H1 (cell line): Measurements from ENCODE around the gene NBPF15. TPM values are rescaled to one million over a fixed set of nuclear protein-coding genes. Genes with fewer than 3 reads are reported as not detected.
A peak's percentile ranks its signal among the peaks of the same experiment; 100 is the strongest.
"Not testable (repeated sequence)": the region's sequence is repeated elsewhere in the genome, so short reads cannot be mapped to it uniquely, and the experiment has no call there.

Experiments
- CTCF ChIA-PET: fragments of 300-600 bp; sonication (Branson Sonifier 250); formaldehyde crosslinking; loops from one replicate; lab custom pipeline; 2021; ENCODE audit not compliant: partially characterized antibody; lab: Charles Lee
- POLR2A ChIA-PET: fragments of 300-600 bp; sonication (Branson Sonifier 250); formaldehyde crosslinking; loops from one replicate; lab custom pipeline; 2021; ENCODE audit warnings: inconsistent platforms; ENCODE audit not compliant: partially characterized antibody; lab: Charles Lee
- DNase-seq, 2 experiments: peaks; one replicate each; pipeline versions ENCODE4 v3.0.0 to v3.0.0-alpha.2; 2010 to 2022; ENCODE audit warnings: low spot score in 2 of 2, low read depth in 1 of 2, mixed read lengths in 1 of 2
- FAIRE-seq: peaks from 2 replicates; lab custom pipeline; 2011; peaks lifted over from hg19 to GRCh38; lab: Jason Lieb, UNC
- H2AFZ ChIP-seq: 2 replicates; pipeline ENCODE4 v1.8.1; 2012; ENCODE audit warnings: low read length, inconsistent platforms
- H2AK5ac ChIP-seq: 2 replicates; pipeline ENCODE4 v1.6.1; 2013; ENCODE audit warnings: low read depth, low read length
- H2BK120ac ChIP-seq: replicated peaks from 2 replicates; pipeline ENCODE3; 2013; ENCODE audit warnings: low read depth, low read length, inconsistent platforms
- H2BK12ac ChIP-seq: 2 replicates; pipeline ENCODE4 v1.6.1; 2013; ENCODE audit warnings: low read depth, low read length
- H2BK15ac ChIP-seq: 2 replicates; pipeline ENCODE4 v1.6.1; 2013; ENCODE audit warnings: low read length
- H2BK20ac ChIP-seq: 2 replicates; pipeline ENCODE4 v1.6.1; 2013; ENCODE audit warnings: low read length
- H2BK5ac ChIP-seq: 2 replicates; pipeline ENCODE4 v1.6.1; 2013; ENCODE audit warnings: low read depth, low read length
- H3K14ac ChIP-seq: 2 replicates; pipeline ENCODE4 v1.6.1; 2013; ENCODE audit warnings: inconsistent platforms; ENCODE audit not compliant: insufficient read length
- H3K18ac ChIP-seq: 2 replicates; pipeline ENCODE4 v1.6.1; 2013; ENCODE audit warnings: low read length; ENCODE audit errors: extremely low read depth
- H3K23ac ChIP-seq: 2 replicates; pipeline ENCODE4 v1.6.1; 2013; ENCODE audit warnings: inconsistent platforms; ENCODE audit not compliant: insufficient read length
- H3K23me2 ChIP-seq: 2 replicates; pipeline ENCODE4 v1.6.1; 2013; ENCODE audit warnings: low read depth, low read length
- H3K27ac ChIP-seq: 2 replicates; pipeline ENCODE4 v1.6.1; 2011; ENCODE audit warnings: low read depth, low read length, inconsistent platforms
- H3K27me3 ChIP-seq, 4 experiments: replicated peaks in 1 of 4; 1 replicate in 1 of 4; 2 replicates in 3 of 4; pipeline versions ENCODE4 v1.6.1 to v1.8.1; 2011 to 2013; ENCODE audit warnings: low read length in 3 of 4, mild to moderate bottlenecking in 3 of 4, inconsistent platforms in 2 of 4, mixed read lengths in 2 of 4, moderate library complexity in 1 of 4; ENCODE audit not compliant: control insufficient read depth in 3 of 4, insufficient read depth in 3 of 4; ENCODE audit errors: extremely low read depth in 1 of 4
- H3K36me3 ChIP-seq, 4 experiments: 2 replicates each; pipeline versions ENCODE4 v1.6.1 to v1.8.1; 2011 to 2013; ENCODE audit warnings: mild to moderate bottlenecking in 4 of 4, low read length in 3 of 4, moderate library complexity in 2 of 4, control low read depth in 1 of 4, inconsistent platforms in 1 of 4; ENCODE audit not compliant: insufficient read depth in 4 of 4, control insufficient read depth in 2 of 4
- H3K4ac ChIP-seq: replicated peaks from 2 replicates; pipeline ENCODE3; 2013; ENCODE audit warnings: low read length, low read depth, mixed read lengths, inconsistent platforms; ENCODE audit not compliant: insufficient read length
- H3K4me1 ChIP-seq, 4 experiments: replicated peaks in 1 of 4; 1 replicate in 1 of 4; 2 replicates in 3 of 4; pipeline versions ENCODE4 v1.6.1 to v1.8.1; 2011 to 2013; ENCODE audit warnings: low read length in 3 of 4, inconsistent platforms in 2 of 4, mixed read lengths in 1 of 4; ENCODE audit not compliant: insufficient read depth in 4 of 4, control insufficient read depth in 3 of 4
- H3K4me2 ChIP-seq, 2 experiments: 2 replicates each; pipeline versions ENCODE4 v1.6.1 to v1.8.1; 2011 to 2013; ENCODE audit warnings: low read depth in 2 of 2, low read length in 2 of 2, control low read depth in 1 of 2, inconsistent platforms in 1 of 2, mild to moderate bottlenecking in 1 of 2; ENCODE audit not compliant: insufficient read depth in 1 of 2
- H3K4me3 ChIP-seq, 4 experiments: fragments of 200-600, 300-600 bp in 1 of 4; sonication (generic), shearing (Covaris generic), sonication (Bioruptor Twin) in 1 of 4; 2 replicates each; pipeline versions ENCODE4 v1.5.1 to v1.8.1; 2011 to 2016; ENCODE audit warnings: low read length in 4 of 4, low read depth in 3 of 4, control low read depth in 2 of 4, inconsistent platforms in 2 of 4, mild to moderate bottlenecking in 2 of 4, mixed read lengths in 1 of 4, moderate library complexity in 1 of 4; ENCODE audit not compliant: insufficient read depth in 2 of 4; ENCODE audit errors: extremely low read depth in 1 of 4
- H3K56ac ChIP-seq: replicated peaks from 2 replicates; pipeline ENCODE3; 2013; ENCODE audit warnings: low read depth, mild to moderate bottlenecking, mixed read lengths, low read length, inconsistent platforms; ENCODE audit not compliant: insufficient read length
- H3K79me1 ChIP-seq: 2 replicates; pipeline ENCODE4 v1.6.1; 2013; ENCODE audit warnings: low read depth, low read length, control low read depth
- H3K79me2 ChIP-seq, 2 experiments: 2 replicates each; pipeline versions ENCODE4 v1.6.1 to v1.8.1; 2012 to 2013; ENCODE audit warnings: low read length in 2 of 2, mild to moderate bottlenecking in 2 of 2, inconsistent platforms in 1 of 2; ENCODE audit not compliant: insufficient read depth in 2 of 2, control insufficient read depth in 1 of 2
- H3K9ac ChIP-seq, 4 experiments: replicated peaks in 1 of 4; 1 replicate in 1 of 4; 2 replicates in 3 of 4; pipeline versions ENCODE4 v1.6.1 to v1.8.1; 2011 to 2013; ENCODE audit warnings: low read depth in 3 of 4, low read length in 3 of 4, control low read depth in 2 of 4, mild to moderate bottlenecking in 2 of 4, moderate library complexity in 2 of 4, inconsistent platforms in 1 of 4; ENCODE audit errors: extremely low read depth in 1 of 4
- H3K9me3 ChIP-seq, 2 experiments: 2 replicates each; pipeline versions ENCODE4 v1.6.1 to v1.8.1; 2012 to 2013; ENCODE audit warnings: mild to moderate bottlenecking in 2 of 2, moderate library complexity in 2 of 2, control low read depth in 1 of 2, inconsistent platforms in 1 of 2, low read depth in 1 of 2, low read length in 1 of 2, mixed read lengths in 1 of 2; ENCODE audit not compliant: insufficient read depth in 2 of 2
- H4K20me1 ChIP-seq, 2 experiments: replicated peaks in 1 of 2; 2 replicates each; pipeline versions ENCODE3 to v1.8.1; 2011 to 2013; ENCODE audit warnings: inconsistent platforms in 2 of 2, low read length in 2 of 2, mild to moderate bottlenecking in 1 of 2; ENCODE audit not compliant: insufficient read depth in 2 of 2, control insufficient read depth in 1 of 2
- H4K5ac ChIP-seq: 2 replicates; pipeline ENCODE4 v1.6.1; 2013; ENCODE audit warnings: low read length, low read depth, mixed read lengths, inconsistent platforms; ENCODE audit not compliant: insufficient read length
- H4K8ac ChIP-seq: 2 replicates; pipeline ENCODE4 v1.8.0; 2013; ENCODE audit warnings: mild to moderate bottlenecking, moderate library complexity, low read length, inconsistent platforms; ENCODE audit not compliant: insufficient read depth; ENCODE audit errors: extremely low read depth
- H4K91ac ChIP-seq: replicated peaks from 2 replicates; pipeline ENCODE3; 2013; ENCODE audit warnings: low read length, mixed read lengths, inconsistent platforms; ENCODE audit not compliant: insufficient read length
- WGBS, 2 experiments: shearing (Covaris generic) in 1 of 2; methylation state at CpG; one replicate each; pipeline versions ENCODE4 v1.1.6 to v1.1.7; 2013 to 2015; ENCODE audit warnings: low lambda C conversion rate in 2 of 2, mixed read lengths in 2 of 2, inconsistent platforms in 1 of 2, low coverage in 1 of 2, missing lambda C conversion rate in 1 of 2; ENCODE audit not compliant: insufficient replicate concordance in 2 of 2, insufficient coverage in 1 of 2, insufficient read length in 1 of 2; ENCODE audit errors: extremely low coverage in 1 of 2, missing lambda C conversion rate in 1 of 2; 5-methylcytosine and 5-hydroxymethylcytosine counted together
- polyA plus RNA-seq, 7 experiments: library from polyadenylated mRNA; depleted of rRNA in 3 of 7; stranded (reverse) in 5 of 7; unstranded in 2 of 7; fragments of >200 nt in 5 of 7; fragments of 200-250 nt in 2 of 7; gene quantifications; 1 replicate in 5 of 7; 2 replicates in 1 of 7; 4 replicates in 1 of 7; pipeline versions ENCODE4 v1.2.1 to v1.2.3, GENCODE V29; 2011 to 2013; ENCODE audit warnings: missing spikeins in 2 of 7, mixed read lengths in 2 of 7
- total RNA-seq: library from RNA; stranded (reverse); fragmentation: NEBNext Ultra II Directional; extraction: Animal tissue kit (Norgen Biotek cat#: 25700); gene quantifications from 2 replicates; pipeline ENCODE4 v1.2.1, GENCODE V29; 2021

Gene NBPF15
- total and polyA plus RNA-seq, 2 of the 8 experiments (the other 6 are each of a cell fraction or from before 2014, with no cell fraction given), result 7.9 to 9.4 TPM

GRCh38 chr1:144485048-144485993, 23.9 kb upstream of the NBPF15 start:
- H4K91ac ChIP-seq, H3K27ac ChIP-seq, CTCF ChIA-PET, POLR2A ChIA-PET, H3K36me3 ChIP-seq, H3K23me2 ChIP-seq, H2BK12ac ChIP-seq, H2AFZ ChIP-seq, H2BK15ac ChIP-seq, H2BK5ac ChIP-seq, H3K4me1 ChIP-seq, DNase-seq, H2BK120ac ChIP-seq, H3K14ac ChIP-seq, H3K27me3 ChIP-seq, H3K56ac ChIP-seq, H2BK20ac ChIP-seq, H3K18ac ChIP-seq, H4K5ac ChIP-seq, H3K79me1 ChIP-seq, H3K23ac ChIP-seq, H3K9me3 ChIP-seq, H3K4me3 ChIP-seq, H4K20me1 ChIP-seq, H3K4me2 ChIP-seq, H3K4ac ChIP-seq, H3K79me2 ChIP-seq, H3K9ac ChIP-seq, H2AK5ac ChIP-seq, H4K8ac ChIP-seq: not testable (repeated sequence)
- 27% methylated on average over 2 of the region's 15 CpGs; no CpG with 5 or more reads in 1 of the 2 experiments for WGBS, 2 experiments
- peak; percentile 13 for FAIRE-seq
